ENCODE measurements around the gene WWOX. TPM values are rescaled to one million over a fixed set of nuclear protein-coding genes. Genes with fewer than 3 reads are reported as not detected.

The WWOX gene
- total RNA-seq, 1 donor from 2014 or later = 19.2 TPM

DNA sequence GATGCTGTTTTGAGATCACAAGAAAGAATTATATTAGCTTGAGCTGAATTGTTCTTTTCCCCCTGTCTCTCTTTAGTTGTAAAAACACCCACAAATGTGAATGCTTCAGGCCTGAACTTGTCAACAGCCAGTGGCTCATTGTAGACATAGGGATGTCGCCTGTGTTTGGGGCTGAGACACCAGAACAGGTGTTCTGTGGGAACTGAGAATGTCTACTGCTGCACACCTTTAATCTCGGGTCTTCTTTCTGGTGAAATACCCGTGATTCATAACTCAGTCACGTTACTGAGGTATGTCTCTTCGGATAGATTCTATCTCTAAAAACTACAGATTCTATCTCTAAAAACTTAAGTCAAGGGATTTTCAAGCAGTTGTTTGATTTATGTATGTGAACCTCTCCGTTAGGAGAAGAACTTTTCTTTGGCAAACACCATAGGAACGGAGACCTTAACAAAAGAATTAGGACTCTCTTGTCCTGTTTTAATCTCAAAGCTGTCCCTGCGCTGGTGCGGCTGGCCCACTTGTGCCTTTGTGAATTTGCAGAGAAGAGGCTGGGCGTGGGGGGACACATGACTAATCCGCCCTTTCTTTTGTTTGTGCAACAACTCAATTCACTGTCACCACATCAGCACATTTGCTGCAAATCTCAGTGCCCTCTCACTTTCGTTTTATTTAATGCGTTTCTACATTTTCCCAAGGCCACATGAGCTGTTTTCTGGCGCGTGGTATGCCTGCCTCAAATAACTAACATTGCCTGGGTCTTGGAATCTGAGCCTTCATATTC lies 858.1 kb downstream of the WWOX start:
- intact Hi-C loops (cut with DNase I) = no loop called here
- no peaks in the 10 kb centered on the region for H3K4me1 ChIP-seq
- no peak overlapping the region for H3K27ac ChIP-seq
- DNase-seq = no peak
- TF ChIP-seq CTCF (IDR thresholded peaks at IDR 0.05) = no peak
- no peak for ATAC-seq
- H3K9me3 ChIP-seq = no peaks in the 10 kb centered on the region
- no peaks in the 10 kb centered on the region for H3K36me3 ChIP-seq
- H3K4me3 ChIP-seq = no peak overlapping the region
- H3K27me3 ChIP-seq (ENCODE audit: low read depth) = no peaks in the 10 kb centered on the region

DNA sequence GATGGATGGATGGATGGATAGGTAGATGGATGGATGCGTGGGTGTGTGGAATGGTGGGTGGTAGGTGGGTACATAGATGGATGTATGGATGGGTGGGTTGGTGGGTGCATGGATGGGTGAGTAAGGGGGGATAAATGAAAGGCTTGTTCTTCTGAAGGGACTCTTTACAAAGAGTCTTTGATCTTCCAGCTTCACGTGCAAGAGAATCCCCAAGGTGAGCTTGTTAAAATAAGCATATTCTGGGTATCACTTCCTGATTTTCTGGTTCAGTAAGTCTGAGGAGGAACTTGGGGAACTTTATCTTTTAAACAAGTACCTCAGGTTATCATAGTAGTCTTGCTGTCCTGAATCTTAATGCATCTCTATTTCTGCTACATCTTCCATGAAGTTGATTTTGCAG lies 862.0 kb downstream of the WWOX start:
- Histone ChIP-seq H3K36me3 (no peaks in the 10 kb centered on the region), H3K4me1 (no peaks in the 10 kb centered on the region), H3K27me3 (ENCODE audit: low read depth) (no peaks in the 10 kb centered on the region), H3K9me3 (peaks cover 3% of the 10 kb centered on the region), H3K4me3 (no peak overlapping the region), H3K27ac (no peak overlapping the region)
- DNase-seq = no peak
- no peak for TF ChIP-seq CTCF (IDR thresholded peaks at IDR 0.05)
- ATAC-seq = no peak
- intact Hi-C loops (cut with DNase I) = no loop called here

- no peak overlapping the region for H3K27ac ChIP-seq
- DNase-seq (no peak), ATAC-seq (no peak)
- no peaks in the 10 kb centered on the region for H3K4me1 ChIP-seq
- H3K4me3 ChIP-seq = no peak overlapping the region
- intact Hi-C loops (cut with DNase I) = no loop called here
- H3K27me3 ChIP-seq (ENCODE audit: low read depth) = no peaks in the 10 kb centered on the region
- no peaks in the 10 kb centered on the region for H3K36me3 ChIP-seq
- H3K9me3 ChIP-seq = peaks cover 3% of the 10 kb centered on the region
- no peak for TF ChIP-seq CTCF (IDR thresholded peaks at IDR 0.05)
Observed at GRCh38 chr16:78962457-78962929, 863.0 kb downstream of the WWOX start.

DNA sequence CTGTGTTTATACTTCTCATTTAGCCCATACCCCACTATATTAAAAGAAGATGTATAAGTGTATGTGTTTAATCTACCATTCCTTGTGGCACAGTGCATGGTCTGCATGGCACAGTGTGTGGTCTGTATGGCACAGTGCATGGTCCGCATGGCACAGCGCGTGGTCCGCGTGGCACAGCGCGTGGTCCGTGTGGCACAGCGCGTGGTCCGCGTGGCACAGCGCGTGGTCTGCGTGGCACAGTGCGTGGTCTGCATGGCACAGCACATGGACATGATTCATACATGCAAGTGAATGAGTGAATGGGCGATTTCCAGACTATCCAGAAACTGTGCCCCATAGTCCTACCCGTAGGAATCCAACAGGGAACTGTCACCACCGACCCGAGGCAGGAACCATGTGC lies 868.5 kb downstream of the WWOX start:
- Histone ChIP-seq H3K27ac (no peak overlapping the region), H3K27me3 (ENCODE audit: low read depth) (no peaks in the 10 kb centered on the region), H3K4me3 (no peak overlapping the region), H3K9me3 (peaks cover 3% of the 10 kb centered on the region), H3K36me3 (no peaks in the 10 kb centered on the region), H3K4me1 (no peaks in the 10 kb centered on the region)
- ATAC-seq (no peak), DNase-seq (no peak)
- intact Hi-C loops (cut with DNase I) = no loop called here
- no peak for TF ChIP-seq CTCF (IDR thresholded peaks at IDR 0.05)

DNA sequence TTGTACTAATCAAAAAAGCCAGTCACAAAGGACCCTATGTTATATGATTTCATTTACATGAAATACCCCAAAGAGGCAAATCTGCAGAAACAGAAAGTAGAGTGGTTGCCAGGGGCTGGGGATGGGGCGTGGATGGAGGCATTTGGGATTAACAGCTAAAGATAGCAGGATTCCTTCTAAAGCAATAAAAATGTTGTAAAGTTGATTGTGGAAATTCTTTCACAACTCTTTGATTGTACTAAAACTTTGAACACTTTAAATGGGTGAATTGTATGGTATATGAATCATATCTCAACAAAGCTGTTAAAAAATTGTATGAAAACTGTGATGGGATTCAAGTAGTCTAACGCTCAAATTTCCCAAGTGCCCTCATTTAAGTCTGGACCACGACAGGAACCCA lies 870.3 kb downstream of the WWOX start:
- no peak for DNase-seq
- no peaks in the 10 kb centered on the region for H3K4me1 ChIP-seq
- no peak for ATAC-seq
- no peaks in the 10 kb centered on the region for H3K36me3 ChIP-seq
- no peaks in the 10 kb centered on the region for H3K27me3 ChIP-seq (ENCODE audit: low read depth)
- no peak for TF ChIP-seq CTCF (IDR thresholded peaks at IDR 0.05)
- no peak overlapping the region for H3K27ac ChIP-seq
- no peak overlapping the region for H3K4me3 ChIP-seq
- H3K9me3 ChIP-seq = no peaks in the 10 kb centered on the region
- intact Hi-C loops (cut with DNase I) = no loop called here

Data from lower lobe of right lung (tissue), 2 donors.